Stimulated activated CD8-positive, alpha-beta memory T cell treated with anti-CD3 and anti-CD28 coated beads, Interleukin-12 subunit alpha, Interleukin-12 subunit beta, amount 100 ng/mL, for 24 hours (primary cell): ENCODE results near the gene ZMPSTE24.

ENCODE experiments used
- DNase-seq: peaks from one replicate; pipeline ENCODE4 v3.0.0-alpha.2; 2020; ENCODE audit errors: extremely low read depth

ZMPSTE24 gene

GRCh38 chr1:40303790-40304189 is 45.8 kb downstream of the ZMPSTE24 start:
- DNase-seq: no peak

GRCh38 chr1:40305451-40305850 is 47.4 kb downstream of the ZMPSTE24 start:
- DNase-seq: no peak

DNA sequence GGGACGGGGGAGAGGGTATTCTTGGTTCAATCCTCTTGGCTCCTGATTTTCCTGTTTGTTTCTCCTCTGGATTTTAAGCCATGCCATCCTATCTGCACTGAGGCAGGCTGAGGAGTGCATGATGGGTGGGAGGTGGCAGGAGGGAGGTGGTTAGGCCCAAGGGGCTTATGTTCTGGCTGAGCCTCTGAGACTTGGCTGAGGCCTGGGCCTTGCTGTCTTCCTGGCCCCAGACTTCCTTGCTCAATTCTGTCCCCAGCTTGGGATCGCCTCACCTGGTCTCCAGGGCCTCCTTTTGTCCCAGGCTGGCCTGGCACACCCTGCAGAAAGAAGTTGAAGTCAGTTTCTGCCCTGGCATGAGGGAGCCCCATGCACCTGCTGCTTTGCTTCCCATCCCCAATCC is 47.8 kb downstream of the ZMPSTE24 start:
- DNase-seq: no peak

DNA sequence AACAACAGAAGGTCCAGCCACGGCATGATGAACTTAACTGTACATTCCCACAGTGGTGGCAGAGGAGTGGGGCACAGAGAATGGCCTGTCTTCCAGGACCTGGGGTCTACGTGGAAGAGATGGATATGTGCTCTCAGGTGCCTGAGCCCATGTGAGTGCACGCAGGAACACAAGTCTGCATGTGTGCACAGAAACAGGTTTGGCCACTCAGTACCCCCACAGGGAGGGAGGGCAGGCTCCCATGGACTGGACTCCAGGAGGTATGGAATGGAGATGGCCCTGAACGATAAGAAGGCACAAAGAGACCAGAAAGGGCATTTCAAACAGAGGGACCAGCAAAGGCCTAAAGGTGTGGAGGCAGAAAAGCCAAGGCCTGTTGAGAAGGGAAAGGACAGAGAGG is 48.3 kb downstream of the ZMPSTE24 start:
- no peak for DNase-seq

GRCh38 chr1:40307186-40307585 is 49.1 kb downstream of the ZMPSTE24 start:
- no peak for DNase-seq

GRCh38 chr1:40308036-40308727 is 50.1 kb downstream of the ZMPSTE24 start:
- no peak for DNase-seq

DNA sequence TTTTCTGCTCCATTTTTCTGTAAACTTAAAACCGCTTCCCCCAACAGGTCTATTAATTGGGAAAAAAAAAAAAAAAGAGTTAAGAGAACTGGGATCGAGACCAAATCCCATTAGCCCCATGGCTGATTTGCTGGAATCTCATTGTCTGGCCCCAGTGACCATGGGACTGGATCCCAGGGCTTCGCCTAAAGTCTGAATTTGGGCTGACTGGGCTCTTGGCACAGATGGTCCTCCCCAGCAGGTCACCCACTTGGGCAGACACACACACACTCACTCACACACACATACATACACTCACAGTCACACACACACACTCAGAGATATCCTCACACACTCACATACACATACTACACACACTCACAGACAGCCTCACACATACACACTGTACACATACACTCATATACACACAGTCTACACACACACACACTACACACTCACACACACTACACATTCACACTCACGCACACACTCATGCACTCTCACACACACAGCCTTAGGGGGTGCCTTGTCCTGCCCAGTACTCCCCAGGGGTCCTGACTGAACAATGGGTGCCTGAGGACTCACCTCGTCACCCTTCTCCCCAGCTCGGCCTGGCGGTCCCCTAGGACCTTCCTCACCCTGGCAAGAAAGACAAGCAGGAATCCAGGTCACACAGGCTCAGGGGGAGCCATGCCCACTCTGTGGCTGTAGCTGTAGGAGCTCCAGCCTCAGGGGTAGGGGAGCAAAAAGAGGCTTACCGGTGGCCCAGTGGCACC is 51.5 kb downstream of the ZMPSTE24 start:
- DNase-seq: no peak

DNA sequence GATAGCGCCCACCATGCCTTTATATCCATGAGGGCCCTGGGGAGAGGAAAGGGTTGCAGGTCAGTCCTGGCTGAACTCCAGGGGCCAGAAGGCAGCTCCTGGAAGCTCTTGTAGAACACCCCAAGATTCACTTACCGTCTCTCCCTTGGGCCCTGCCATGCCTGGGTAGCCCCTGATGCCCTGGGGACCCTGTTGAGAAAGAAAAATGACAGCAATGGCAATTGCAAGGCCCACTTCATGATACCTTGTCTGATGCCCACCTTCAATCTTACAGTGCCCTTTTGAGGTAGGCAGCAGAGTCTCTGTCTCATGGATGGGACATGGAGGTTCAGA is 52.1 kb downstream of the ZMPSTE24 start:
- no peak for DNase-seq

DNA sequence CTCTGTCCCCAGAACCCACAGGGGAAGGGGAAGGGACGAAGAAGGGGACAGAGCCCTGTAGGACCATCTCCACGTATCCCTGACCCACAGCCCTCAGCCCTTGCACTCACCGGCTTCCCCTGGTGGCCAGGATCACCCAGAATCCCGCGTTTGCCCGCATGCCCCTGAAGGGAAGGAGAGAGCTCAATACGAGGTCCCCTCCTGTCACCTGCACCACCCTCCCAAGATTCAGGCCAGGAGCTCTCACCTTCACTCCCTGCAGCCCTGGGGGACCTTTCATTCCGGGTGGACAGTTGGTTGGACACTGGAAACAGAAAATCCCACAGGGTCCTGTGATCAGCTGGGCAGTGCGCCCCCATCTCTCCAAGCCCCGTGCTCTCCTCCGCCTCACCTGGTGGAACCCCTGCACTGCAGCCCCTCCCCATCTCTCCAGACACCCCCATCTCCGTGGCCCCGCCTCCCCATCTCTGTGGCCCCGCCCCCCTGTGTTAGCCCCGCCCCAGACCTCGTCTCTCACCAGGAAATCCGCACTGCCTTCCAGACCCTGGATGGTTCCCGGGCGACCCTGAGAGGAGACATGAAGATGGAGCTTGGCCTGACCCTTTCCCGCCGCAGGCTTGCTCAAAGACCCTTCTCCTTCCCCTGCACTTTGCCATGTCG is 53.1 kb downstream of the ZMPSTE24 start:
- DNase-seq: no peak

DNA sequence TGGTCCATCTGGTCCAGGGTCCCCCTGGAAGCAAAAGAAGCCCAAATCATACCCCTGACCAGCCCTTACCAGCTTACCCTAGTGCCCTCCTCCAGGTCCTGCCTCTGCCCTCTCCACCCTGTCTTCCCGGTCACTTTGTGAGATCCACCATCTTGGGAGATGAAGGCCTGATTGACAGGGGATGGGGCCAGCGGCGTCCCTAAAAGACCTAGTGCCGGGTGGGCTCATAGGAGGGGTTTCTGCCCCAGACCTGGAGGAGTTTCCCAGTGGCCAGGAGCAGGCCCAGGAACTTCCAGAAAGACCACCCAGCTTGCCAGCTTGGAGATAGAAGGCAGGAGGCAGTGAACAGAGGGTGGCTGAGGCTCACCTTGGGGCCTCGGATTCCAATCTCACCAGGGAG is 53.7 kb downstream of the ZMPSTE24 start:
- DNase-seq: no peak

DNA sequence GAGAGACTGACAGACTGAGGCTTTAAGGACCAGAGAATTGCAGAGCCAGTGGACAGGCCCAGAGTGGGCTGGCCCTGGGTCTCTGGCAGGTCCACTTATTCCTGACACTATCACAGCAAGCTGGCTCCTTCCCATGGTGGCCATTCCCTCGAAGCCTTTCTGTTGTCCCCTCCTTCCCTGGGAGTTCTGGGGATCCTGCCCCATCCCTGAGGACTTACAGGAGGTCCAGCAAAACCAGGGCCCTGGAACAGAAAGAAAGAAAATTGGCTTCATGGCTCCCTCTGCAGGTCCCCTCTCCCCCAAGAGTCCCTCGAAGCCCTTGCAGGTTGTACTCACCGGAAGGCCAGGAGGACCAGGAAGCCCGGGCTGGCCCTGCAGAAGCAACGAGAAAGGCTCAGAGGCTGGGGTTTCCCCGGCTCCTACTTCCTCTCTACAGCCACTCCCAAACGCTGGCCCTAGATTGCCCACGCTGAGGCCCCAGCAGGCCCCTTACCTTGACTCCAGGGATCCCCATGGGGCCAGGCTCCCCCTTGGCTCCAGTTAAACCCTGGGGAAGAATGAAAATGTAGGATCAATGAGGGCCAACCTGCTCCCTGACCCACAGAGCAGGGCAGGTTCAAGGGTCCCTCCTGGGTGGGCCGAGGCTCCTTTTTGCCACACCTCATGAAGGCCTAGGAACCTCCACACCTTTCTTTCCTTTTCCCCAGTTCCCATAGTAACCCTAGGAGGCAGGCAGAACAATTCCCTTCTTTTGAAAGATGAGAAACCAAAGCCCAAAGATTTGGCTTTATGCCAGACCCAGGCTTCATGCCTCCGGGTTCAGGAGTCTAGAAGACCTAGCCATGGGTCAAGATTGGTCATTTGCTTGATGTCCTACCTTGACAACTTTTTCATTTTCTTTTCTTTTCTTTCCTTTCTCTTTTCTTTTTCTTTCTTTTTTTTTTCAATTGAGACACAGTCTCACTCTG is 54.5 kb downstream of the ZMPSTE24 start:
- no peak for DNase-seq

- DNase-seq: no peak
These were observed 55.4 kb downstream of the ZMPSTE24 start for GRCh38 chr1:40313329-40313957.

- no peak for DNase-seq
These were observed 56.1 kb downstream of the ZMPSTE24 start for GRCh38 chr1:40313958-40314720.

DNA sequence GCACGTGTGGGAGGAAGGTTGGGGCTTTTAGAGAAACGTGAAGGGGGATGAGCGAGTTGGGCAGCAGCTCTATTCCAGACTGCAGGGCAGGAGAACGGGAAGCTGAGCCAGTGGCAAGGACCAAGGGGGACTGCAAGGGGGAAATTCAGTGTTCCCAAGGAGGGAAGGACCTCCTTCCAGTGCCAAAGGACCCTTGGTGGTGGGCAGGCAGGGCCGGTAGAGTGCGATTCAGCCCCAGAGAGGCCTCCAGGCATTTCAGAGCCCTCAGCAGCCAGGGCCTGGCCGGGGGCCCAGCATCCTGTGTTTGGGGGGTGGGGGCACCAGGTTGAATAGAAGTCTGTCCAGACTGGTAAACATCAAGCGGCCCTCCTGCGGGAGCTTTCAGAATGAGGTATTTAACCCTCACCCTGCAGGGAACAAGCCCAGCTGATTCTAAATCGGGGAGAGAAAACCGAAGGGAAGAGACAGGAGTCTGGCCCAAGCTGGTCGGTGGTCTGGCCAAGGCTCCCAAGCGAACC is 56.7 kb downstream of the ZMPSTE24 start:
- no peak for DNase-seq

- peak; percentile 56 for DNase-seq
These were observed 57.3 kb downstream of the ZMPSTE24 start for GRCh38 chr1:40315239-40315794.

GRCh38 chr1:40315795-40316594 is 58.0 kb downstream of the ZMPSTE24 start:
- no peak for DNase-seq

GRCh38 chr1:40316595-40317393 is 58.8 kb downstream of the ZMPSTE24 start, which contains the start of gene COL9A2:
Gene COL9A2 (minus strand): TSS chr1:40317286. CDS start chr1:40317197, 89 bp downstream.
- DNase-seq: peak; percentile 20

GRCh38 chr1:40317394-40318074 is 59.5 kb downstream of the ZMPSTE24 start:
- no peak for DNase-seq
